ENCODE data around the gene ARL16. TPM values are rescaled to one million over a fixed set of nuclear protein-coding genes. Genes with fewer than 3 reads are reported as not detected.

ARL16 gene
- total RNA-seq, 3 donors from 2014 or later (not counting 1 experiment from before 2014, with no cell fraction given), result 23.3 to 47.9 (median 39.3) TPM

DNA sequence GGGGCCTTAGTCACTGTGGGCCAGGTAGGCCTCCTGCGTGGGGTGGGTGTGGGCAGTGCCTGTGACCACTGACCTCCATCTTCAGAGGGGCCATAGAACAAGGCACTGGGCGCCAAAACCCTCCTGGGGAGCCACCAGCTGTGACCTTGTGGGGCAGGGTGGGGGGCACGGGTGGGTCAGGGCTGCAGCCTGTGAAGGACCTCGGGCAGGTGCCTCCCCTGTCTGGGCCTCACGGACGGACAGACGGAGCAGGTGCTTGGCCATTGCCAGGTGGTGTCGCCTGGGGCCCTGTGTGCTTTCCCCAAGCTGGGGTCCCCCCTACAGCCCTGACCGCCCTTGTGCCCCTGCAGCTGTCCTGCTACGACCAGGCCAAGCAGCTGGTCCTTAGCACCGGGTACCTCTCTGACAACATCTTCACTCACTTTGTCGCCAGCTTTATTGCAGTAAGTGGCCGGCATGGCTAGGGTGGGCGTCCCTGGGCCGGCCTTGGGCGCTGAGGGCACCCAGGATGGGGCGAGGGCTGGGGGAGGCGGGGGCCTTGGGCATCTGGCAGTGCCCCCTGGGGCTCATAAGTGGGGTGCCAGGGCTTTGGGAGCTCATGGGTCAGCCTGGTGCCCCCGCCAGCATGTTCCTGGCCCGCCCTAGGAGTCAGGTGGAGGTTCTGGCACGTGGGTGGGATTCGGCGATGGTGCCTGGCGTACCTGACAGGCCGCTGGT is 33.6 kb upstream of the ARL16 start:
- Mint-ChIP-seq H3K4me3 (no peak overlapping the region), H3K27ac (no peak overlapping the region), H3K27me3 (ENCODE audit: low read depth in 2 of 2) (no peaks in the 10 kb centered on the region), H3K9me3 (no peaks in the 10 kb centered on the region), H3K36me3 (no peaks in the 10 kb centered on the region), H3K4me1 (peaks cover 6 to 12% of the 10 kb centered on the region in 2 donors)
- WGBS (ENCODE audit: insufficient coverage), result 98% methylated on average over 25 of the region's 25 CpGs
- no peaks in the 10 kb centered on the region for H3K36me3 ChIP-seq (ENCODE audit: control insufficient read depth, insufficient read depth, low read length)
- DNase-seq (no peak), ATAC-seq (no peak)
- H3K27ac ChIP-seq (ENCODE audit: low read length), result no peak overlapping the region
- no peak overlapping the region for H3K4me3 ChIP-seq (ENCODE audit: low read length)
- TF ChIP-seq, protein P1, sequence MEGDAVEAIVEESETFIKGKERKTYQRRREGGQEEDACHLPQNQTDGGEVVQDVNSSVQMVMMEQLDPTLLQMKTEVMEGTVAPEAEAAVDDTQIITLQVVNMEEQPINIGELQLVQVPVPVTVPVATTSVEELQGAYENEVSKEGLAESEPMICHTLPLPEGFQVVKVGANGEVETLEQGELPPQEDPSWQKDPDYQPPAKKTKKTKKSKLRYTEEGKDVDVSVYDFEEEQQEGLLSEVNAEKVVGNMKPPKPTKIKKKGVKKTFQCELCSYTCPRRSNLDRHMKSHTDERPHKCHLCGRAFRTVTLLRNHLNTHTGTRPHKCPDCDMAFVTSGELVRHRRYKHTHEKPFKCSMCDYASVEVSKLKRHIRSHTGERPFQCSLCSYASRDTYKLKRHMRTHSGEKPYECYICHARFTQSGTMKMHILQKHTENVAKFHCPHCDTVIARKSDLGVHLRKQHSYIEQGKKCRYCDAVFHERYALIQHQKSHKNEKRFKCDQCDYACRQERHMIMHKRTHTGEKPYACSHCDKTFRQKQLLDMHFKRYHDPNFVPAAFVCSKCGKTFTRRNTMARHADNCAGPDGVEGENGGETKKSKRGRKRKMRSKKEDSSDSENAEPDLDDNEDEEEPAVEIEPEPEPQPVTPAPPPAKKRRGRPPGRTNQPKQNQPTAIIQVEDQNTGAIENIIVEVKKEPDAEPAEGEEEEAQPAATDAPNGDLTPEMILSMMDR (IDR thresholded peaks at IDR 0.05), result no peak
- H3K4me1 ChIP-seq (ENCODE audit: control insufficient read depth, insufficient read depth, low read length), result peaks cover 11% of the 10 kb centered on the region
- H3K27me3 ChIP-seq (ENCODE audit: control insufficient read depth, insufficient read depth, low read length), result no peaks in the 10 kb centered on the region
- H3K9me3 ChIP-seq (ENCODE audit: control insufficient read depth, insufficient read depth, low read length), result no peaks in the 10 kb centered on the region
- intact Hi-C loops (cut with micrococcal nuclease), result no loop called here

DNA sequence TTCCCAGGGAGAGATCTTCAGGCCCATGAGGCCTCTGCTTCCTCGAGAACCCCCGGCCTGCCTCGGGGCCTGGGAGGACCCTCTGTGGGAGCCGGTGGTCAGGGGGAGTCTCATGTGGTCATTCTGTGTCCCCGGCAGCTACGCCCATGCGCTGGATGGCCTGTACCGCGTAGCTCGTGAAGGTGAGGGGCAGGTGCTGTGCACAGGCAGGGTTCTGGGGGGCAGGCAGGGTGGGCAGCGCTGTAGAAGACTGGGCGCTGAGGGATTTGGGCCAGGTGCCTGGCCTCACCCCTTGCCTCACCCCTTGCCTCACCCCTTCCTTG is 33.0 kb upstream of the ARL16 start:
- WGBS (ENCODE audit: insufficient coverage), result 96% methylated on average over 12 of the region's 12 CpGs
- Histone ChIP-seq H3K9me3 (ENCODE audit: control insufficient read depth, insufficient read depth, low read length) (no peaks in the 10 kb centered on the region), H3K27me3 (ENCODE audit: control insufficient read depth, insufficient read depth, low read length) (no peaks in the 10 kb centered on the region), H3K4me3 (ENCODE audit: low read length) (no peak overlapping the region), H3K36me3 (ENCODE audit: control insufficient read depth, insufficient read depth, low read length) (no peaks in the 10 kb centered on the region), H3K4me1 (ENCODE audit: control insufficient read depth, insufficient read depth, low read length) (peaks cover 12% of the 10 kb centered on the region), H3K27ac (ENCODE audit: low read length) (no peak overlapping the region)
- ATAC-seq (no peak), DNase-seq (no peak)
- Mint-ChIP-seq H3K27me3 (ENCODE audit: low read depth in 2 of 2) (no peaks in the 10 kb centered on the region), H3K36me3 (no peaks in the 10 kb centered on the region), H3K9me3 (no peaks in the 10 kb centered on the region), H3K27ac (no peak overlapping the region), H3K4me3 (no peak overlapping the region), H3K4me1 (peaks cover 6 to 13% of the 10 kb centered on the region in 2 donors)
- TF ChIP-seq, protein P1 (IDR thresholded peaks at IDR 0.05), result no peak
- intact Hi-C loops (cut with micrococcal nuclease), result no loop called here

DNA sequence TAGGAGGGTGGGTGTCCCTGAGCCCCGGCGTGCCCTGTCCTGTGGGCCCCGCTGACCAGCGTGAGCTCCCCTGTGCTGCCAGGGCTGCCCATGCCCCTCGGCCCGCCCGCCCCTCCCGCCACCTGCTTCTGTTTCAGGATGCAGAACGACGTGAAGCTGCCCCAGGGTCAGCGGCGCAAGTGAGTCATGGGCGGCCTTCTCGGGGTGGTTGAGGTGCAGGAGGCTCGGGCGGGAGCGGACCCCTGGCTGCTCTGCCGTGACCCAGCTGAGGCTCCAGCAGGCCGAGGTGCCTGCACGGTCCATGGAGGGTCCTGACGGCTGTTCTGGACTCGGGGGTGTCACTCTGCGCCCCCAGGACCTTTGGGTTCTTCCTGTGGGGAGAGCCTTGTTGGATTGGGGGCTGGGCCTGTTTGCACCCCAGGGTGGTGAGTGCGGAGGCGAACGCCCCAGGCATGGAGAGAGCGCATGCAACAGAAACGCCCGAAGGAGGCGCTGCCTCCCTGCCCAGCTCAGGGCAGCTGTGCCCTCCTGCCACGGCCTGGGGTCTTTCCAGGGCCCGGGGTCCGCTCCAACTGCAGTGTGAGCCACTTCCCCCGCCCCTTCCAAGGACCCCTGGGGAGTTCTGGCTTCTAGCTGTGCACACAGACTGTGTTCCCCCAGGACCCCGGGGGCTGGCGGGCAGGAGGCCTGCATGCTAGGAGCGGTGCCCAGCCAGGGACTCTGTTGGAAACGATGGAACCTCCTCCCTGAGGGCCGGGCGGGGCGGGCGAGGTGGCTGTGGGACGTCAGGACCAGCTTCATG is 32.5 kb upstream of the ARL16 start:
- H3K4me1 Mint-ChIP-seq, result peaks cover 7 to 19% of the 10 kb centered on the region in 2 donors
- Histone ChIP-seq H3K27me3 (ENCODE audit: control insufficient read depth, insufficient read depth, low read length) (no peaks in the 10 kb centered on the region), H3K27ac (ENCODE audit: low read length) (no peak overlapping the region), H3K9me3 (ENCODE audit: control insufficient read depth, insufficient read depth, low read length) (no peaks in the 10 kb centered on the region), H3K4me1 (ENCODE audit: control insufficient read depth, insufficient read depth, low read length) (peaks cover 18% of the 10 kb centered on the region), H3K4me3 (ENCODE audit: low read length) (no peak overlapping the region), H3K36me3 (ENCODE audit: control insufficient read depth, insufficient read depth, low read length) (no peaks in the 10 kb centered on the region)
- no peaks in the 10 kb centered on the region for H3K9me3 Mint-ChIP-seq
- H3K27ac Mint-ChIP-seq, result no peak overlapping the region
- no peaks in the 10 kb centered on the region for H3K27me3 Mint-ChIP-seq (ENCODE audit: low read depth in 2 of 2)
- TF ChIP-seq, protein P1 (IDR thresholded peaks at IDR 0.05), result no peak
- intact Hi-C loops (cut with micrococcal nuclease), result no loop called here
- ATAC-seq, result no peak
- peak in 1 of 2 donors; percentile 3 for DNase-seq
- H3K4me3 Mint-ChIP-seq, result no peak overlapping the region
- 96% methylated on average over 43 of the region's 43 CpGs for WGBS (ENCODE audit: insufficient coverage)
- H3K36me3 Mint-ChIP-seq, result no peaks in the 10 kb centered on the region
